ENCODE data around the gene VDAC1.

Gene VDAC1

DNA sequence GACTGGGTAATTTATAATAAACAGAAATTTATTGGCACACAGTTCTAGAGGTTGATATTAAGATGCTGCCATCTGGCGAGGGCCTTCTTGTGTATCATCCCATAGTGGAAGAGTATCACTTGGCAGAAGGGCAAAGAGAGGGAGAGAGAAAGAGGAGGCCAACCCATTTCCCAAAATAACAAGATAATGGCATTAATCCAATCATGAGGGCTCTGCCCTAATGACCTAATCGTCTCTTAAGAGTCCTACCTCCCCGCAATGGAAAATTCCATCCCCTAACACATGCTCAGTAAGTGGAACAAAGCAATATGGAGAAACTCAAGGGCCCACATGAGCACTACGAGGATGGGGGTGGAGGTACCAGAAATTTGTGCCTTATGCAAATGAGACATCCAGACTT is 17.6 kb upstream of the VDAC1 start:
- DNase-seq = no peak

GRCh38 chr5:134020188-134020587 is 15.4 kb upstream of the VDAC1 start:
- no peak for DNase-seq

DNA sequence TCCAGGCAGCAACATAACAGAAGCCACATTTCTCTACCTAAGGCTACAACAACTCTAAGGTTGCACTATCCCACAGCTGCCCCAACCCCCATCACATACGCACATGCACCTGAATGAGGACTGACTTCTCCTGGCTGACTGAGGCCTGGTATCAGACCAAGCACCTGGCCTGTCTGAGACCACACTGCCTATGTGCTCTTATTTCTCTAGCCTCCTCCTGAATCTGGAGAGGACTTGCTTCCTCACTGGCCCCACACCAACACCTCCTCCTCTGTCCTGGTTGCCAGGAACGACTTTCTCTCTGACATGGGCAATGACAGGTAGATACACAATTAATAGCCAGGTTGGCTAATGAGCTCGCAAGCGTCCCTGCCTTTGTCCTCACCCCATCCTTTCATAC is 14.9 kb upstream of the VDAC1 start:
- no peak for DNase-seq

GRCh38 chr5:134018986-134019316 is 14.2 kb upstream of the VDAC1 start:
- DNase-seq = no peak

DNA sequence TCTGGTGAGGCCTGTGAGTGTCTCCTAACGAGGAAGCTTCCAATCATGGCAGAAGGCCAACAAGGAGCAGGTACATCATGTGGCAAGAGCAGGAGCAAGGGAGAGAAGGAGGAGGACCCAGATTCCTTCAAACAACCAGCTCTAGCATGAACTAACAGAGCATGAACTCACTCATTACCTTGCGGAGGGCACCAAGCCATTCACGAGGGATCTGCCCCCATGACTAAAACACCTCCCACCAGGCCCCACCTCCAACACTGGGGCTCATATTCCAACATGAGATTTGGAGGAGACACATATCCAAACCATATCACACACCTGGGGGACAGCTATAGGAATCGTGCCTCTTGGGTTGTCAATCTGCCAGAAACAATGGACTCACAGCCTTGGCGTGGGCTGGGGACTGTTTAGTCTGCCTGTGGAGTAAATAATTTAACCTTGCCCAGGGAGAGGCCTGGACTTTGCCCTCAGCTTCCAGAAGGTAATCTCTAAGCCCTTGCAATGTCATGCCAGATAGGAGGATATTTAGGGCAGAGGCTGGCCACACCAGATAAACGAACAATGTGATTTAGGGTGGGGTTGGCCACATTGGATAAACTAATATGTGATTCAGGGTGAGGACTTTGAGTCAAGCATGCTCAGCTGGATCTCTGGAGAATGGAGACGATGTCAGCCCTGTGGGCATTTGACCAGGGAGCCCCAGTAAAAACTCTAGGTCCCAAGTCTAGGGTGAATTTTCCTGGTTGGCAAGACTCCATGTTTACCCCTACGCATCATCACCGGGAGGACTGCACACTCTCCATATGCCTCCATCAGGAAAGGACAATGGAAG is 13.6 kb upstream of the VDAC1 start:
- DNase-seq = no peak

DNA sequence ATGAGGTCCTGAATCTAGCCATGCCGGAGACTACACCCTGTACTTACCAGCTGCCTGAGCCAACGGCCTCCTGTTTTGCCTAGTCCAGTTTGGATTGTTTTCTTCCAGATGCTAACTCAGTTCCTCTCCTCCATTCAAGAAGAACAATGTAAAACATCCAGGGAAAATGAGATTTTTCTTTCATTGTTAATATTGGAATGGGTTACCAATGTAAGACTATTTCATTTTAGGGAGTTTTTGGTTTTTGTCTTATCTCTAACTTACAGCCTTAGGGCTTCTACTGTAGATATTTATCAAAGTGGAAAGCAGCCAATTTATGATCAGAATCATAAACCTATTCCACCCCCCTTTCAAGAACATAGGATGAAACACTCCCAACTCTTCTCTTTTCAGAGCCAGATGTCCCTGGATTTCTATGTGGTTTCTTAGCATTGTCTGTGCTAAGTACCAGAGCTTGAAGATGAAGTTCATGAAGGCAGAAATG is 3.5 kb upstream of the VDAC1 start:
- DNase-seq = no peak

DNA sequence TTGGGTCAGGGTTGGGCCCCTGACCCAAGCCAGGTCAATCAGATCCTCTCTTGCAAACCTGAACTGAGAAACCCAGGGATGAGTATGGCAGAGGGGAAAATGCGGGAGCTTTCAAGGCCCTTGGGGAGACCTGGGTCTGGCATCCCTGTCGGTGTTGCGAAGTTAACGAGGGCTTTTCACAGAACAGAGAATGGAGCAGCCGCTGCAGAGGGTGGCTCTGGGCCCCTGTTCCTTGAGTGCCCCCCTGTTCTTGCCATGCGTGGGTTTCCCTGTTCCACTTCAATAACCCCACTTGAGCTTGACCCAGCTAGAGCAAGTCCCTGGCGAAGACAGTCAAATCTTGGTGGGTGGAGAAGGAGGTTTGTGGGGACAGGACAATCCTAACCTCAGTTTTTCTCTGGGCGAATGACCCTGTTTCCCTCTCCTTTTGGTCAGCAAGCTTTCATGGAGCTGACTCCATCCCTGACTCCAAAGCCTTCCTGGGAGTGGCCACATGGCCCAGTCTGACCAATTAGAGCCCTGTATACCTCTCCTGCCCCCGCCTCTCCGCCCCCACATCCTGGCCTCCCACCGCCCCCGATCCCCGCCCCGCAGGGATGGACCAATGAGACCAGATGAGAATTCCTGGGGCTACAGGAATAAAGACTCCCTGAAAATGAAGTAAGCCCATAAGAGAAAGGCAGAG is 2.9 kb upstream of the VDAC1 start:
- no peak for DNase-seq

GRCh38 chr5:134006115-134006514 is 1.3 kb upstream of the VDAC1 start:
- DNase-seq = no peak

- no peak for DNase-seq
Measured at GRCh38 chr5:134005417-134006061, 764 bp upstream of the VDAC1 start.

GRCh38 chr5:134003817-134004625 is 754 bp downstream of the VDAC1 start:
- DNase-seq = no peak

- DNase-seq = no peak
Measured at GRCh38 chr5:134003064-134003816, 1.5 kb downstream of the VDAC1 start.

- no peak for DNase-seq
Measured at GRCh38 chr5:134001938-134002731, 2.6 kb downstream of the VDAC1 start.

DNA sequence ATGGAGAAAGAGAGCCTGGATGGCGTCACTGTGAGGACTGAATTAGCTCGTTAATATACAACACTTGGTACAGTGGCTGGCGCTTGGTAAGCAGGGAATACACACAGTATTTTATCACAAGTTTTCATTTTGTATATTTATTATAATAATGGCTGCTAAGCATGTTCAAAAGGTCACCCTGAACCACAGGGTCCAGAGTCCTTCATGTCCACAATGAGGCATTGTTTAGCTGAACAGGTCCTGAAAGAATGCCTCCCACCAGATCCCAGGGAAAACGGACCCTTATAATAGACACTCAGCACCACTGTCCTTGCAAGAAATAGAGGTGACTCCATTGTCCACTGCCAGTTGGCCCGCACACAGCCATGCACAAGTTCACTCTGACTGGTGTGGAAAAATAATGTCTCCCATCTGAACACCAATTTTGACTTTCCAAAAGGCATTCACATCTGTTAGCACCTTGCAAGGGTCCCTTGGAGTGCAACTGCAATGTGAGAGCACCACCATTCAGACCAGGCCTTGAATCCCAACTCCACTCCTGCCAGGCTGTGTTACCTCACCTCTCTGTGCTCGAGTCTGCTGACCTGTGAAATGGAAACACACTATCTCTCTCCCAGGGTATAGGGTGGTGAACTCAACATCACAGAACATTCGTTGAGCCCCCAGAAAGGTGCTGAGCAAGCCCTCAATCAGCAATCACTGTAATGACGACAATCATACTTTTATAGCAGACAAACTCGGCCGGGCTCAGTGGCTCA is 3.9 kb downstream of the VDAC1 start:
- no peak for DNase-seq

- DNase-seq = no peak
Measured at GRCh38 chr5:134000091-134000511, 4.7 kb downstream of the VDAC1 start.

- DNase-seq = no peak
Measured at GRCh38 chr5:133998807-133999206, 6.0 kb downstream of the VDAC1 start.

- no peak for DNase-seq
Measured at GRCh38 chr5:133998042-133998441, 6.7 kb downstream of the VDAC1 start.

DNA sequence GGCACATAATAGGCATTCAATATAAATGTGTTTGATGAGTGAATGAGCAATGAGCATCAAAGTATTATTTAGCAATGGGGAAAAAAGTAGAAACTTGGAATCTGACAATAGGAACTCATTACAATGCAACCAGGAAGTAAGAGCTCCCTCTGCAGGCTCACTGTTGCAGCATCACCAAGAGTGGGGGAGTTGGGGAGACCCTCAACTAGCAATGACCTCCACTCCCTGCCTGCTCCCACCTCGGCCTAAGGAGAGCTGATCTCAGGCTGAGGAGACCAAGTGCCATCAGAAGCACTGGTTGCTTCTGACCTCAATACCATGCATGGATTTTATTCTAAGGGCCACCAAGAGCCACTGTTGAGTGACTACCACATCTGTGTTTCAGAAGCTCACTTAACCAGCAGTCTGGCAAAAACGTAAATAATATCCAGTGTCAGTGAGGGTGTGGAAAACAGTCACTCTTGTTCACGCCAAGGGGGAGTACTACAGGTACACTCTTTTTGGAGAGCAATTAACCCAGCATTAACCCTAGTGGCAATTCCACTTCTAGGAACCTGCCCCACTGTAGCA is 8.0 kb downstream of the VDAC1 start:
- DNase-seq = no peak

- DNase-seq = no peak
Measured at GRCh38 chr5:133995883-133996563, 8.8 kb downstream of the VDAC1 start.

DNA sequence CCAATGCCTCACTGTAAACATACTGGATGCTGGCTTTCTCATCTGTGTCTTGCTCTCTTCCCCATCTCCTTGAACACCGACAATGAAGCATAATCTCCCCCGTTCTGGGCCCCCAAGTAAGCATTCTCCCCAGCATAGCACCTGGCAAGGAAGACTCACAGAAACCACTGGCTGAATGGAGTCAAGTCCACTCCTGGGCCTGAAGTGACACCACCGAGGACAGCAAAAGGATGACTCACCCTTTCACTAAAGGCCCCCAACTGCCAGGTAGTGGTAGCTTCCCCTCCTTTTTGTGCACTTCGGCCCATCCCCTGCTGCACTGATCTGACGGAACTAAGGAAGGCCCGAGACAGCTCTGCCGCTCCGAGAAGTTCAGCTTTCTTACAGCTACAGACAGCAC is 9.4 kb downstream of the VDAC1 start:
- DNase-seq = no peak

GRCh38 chr5:133994990-133995333 is 9.8 kb downstream of the VDAC1 start:
- no peak for DNase-seq

Measured in NCI-H2107 (cell line).